HG02642 (cell line): Measurements from ENCODE around the gene NME8.

Experiments
- ATAC-seq: cut with Tn5 transposase; IDR thresholded peaks from one replicate; pipeline ENCODE4 v1.9.1; 2021; ENCODE audit warnings: mild to moderate bottlenecking; ENCODE audit not compliant: unreplicated experiment, poor library complexity

Gene NME8

GRCh38 chr7:37899712-37900247 lies 51.4 kb downstream of the NME8 start:
- no peak for ATAC-seq

- ATAC-seq, result no peak
These were observed 52.9 kb downstream of the NME8 start for GRCh38 chr7:37901236-37901827.

- ATAC-seq, result no peak
These were observed 53.6 kb downstream of the NME8 start for GRCh38 chr7:37901890-37902524.

- no peak for ATAC-seq
These were observed 59.9 kb downstream of the NME8 start for GRCh38 chr7:37908221-37908788.

GRCh38 chr7:37912756-37913155 lies 64.4 kb downstream of the NME8 start:
- ATAC-seq, result no peak

GRCh38 chr7:37915438-37915837 lies 67.0 kb downstream of the NME8 start:
- ATAC-seq, result no peak

- ATAC-seq, result no peak
These were observed 67.7 kb downstream of the NME8 start for GRCh38 chr7:37916017-37916672.

GRCh38 chr7:37916673-37917660 lies 68.6 kb downstream of the NME8 start, which contains the start of gene SFRP4:
Gene SFRP4 (minus strand): TSS chr7:37916817. CDS start chr7:37916537, 280 bp downstream.
- peak; percentile 54 for ATAC-seq

GRCh38 chr7:37918526-37918925 lies 70.1 kb downstream of the NME8 start:
- ATAC-seq, result no peak

- ATAC-seq, result peak; percentile 50
These were observed 72.0 kb downstream of the NME8 start, which contains the start of gene EPDR1 for GRCh38 chr7:37920305-37920848. Gene EPDR1 (plus strand): TSS chr7:37920640. CDS start chr7:37920940, 300 bp downstream.

GRCh38 chr7:37920849-37921805 lies 72.7 kb downstream of the NME8 start:
- peak; percentile 42 for ATAC-seq

- no peak for ATAC-seq
These were observed 73.5 kb downstream of the NME8 start for GRCh38 chr7:37921876-37922275.

GRCh38 chr7:37923996-37924395 lies 75.6 kb downstream of the NME8 start:
- ATAC-seq, result no peak

GRCh38 chr7:37924491-37925041 lies 76.2 kb downstream of the NME8 start:
- no peak for ATAC-seq

GRCh38 chr7:37925620-37926019 lies 77.2 kb downstream of the NME8 start:
- no peak for ATAC-seq

- ATAC-seq, result no peak
These were observed 79.5 kb downstream of the NME8 start for GRCh38 chr7:37927773-37928444.

GRCh38 chr7:37928878-37929277 lies 80.5 kb downstream of the NME8 start:
- ATAC-seq, result no peak
